ENCODE results near the gene SLC9A1.

Gene SLC9A1

DNA sequence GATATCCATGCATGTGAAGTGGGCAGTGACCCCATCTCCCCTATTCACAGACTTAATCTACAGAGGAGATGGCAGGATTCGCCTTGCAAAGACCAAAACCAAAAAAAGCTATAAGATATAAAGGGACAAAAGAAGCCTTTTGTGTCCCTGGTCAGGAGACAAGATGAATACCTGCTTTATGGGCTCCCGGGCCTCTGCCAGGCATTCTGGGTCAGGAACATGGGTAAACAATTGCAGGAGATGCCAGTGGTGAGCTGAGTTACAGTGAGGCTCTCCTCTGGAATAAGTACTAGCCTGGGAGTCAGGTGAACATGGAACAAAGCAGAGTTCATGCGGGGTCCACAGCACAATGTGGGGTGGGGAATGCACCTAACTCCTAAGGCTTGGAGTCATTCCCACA is 4.7 kb downstream of the SLC9A1 start:
- DNase-seq = no peak

DNA sequence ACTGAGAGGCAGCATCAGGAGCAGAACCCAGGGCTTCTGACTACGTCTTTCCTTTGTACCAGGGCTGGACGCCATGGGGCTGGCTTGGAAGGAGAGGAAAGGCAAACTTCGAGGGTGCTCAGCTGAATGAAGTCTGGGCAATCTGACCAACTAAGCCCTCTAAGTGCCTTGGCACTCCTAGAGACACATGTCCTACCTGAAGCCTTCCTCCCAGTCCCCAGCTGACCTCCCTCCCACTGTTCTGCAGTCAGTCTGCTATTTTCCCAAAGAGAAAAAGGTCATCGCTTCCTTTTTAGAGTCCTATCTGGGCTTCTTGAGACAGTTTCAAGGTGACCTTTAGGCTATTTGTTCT is 5.2 kb downstream of the SLC9A1 start:
- no peak for DNase-seq

DNA sequence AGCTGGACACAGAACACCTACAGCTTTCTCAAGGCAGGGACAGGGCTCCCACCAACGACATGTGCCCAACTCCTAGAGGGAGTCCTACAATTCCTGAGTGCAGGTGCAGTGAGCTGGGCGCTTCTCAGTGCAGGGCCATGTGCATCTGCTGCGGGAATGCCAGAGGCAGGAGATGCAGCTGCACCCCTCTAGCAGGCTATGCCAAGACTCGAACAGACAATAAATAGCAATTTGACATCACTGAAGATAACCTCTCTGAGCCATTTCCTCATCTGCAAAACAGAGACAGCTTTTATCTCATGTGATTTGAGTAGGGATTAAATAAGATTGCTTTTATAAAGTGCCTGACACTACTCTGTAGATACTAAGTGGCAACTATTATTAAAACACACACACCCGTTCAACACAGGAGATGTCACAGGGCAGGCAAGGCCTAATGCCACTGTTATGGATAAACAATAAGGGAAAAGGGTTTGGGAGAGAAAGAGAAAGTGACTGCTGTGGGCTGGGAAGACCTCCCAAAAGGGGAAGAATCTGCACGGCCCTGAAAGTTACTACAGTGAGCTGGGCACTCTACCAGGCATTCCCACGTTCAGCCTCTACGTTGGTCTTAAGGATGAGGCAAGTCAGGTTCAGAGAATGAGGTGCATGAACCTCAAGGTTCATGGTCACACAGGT is 5.7 kb downstream of the SLC9A1 start:
- no peak for DNase-seq

DNA sequence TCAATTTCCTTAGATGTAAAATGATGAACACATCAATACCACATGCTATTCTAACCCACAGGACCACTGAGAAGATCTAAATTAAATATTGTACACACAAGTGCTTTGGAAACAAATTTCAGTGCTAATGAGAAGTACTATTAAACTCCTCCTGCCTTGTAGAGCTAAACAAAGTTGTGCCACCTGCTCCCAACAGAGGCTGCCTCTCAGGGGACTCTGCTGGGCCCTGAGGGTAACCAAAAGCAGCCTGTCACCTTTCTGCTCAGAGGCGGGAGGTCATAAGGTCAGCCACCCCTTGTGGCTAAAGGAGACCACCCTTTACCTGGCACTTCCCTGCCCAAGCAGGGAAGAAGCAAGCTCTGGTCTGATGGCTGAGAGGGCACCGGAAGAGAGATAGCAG is 6.3 kb downstream of the SLC9A1 start:
- no peak for DNase-seq

DNA sequence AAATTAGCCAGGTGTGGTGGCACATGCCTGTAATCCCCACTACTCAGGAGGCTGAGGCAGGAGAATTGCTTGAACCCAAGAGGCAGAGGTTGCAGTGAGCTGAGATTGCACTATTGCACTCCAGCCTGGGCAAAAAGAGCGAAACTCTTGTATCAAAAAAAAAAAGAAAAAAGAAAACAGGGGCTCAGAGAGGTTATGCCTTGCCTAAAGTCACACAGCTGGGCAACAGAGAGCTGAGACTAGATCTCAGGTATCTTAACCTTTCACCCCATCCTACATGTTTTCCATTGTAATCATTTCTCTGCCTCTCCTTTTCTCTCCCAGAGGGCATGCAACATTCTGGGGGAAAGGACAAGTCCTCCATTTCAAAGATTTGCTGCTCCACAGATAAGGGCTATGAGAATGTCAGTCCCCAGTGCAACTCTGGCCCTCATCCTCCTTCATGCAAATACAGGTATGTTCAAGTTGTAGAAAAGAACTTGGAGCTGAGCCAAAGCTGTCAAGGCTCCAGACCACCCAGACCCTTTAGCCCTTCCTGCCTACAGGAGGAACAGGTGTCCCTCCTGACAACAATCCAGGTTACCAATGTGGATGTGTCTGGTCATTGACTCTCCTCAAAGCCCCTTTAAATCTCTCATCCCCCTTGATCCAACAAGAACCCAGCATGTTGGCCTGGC is 6.9 kb downstream of the SLC9A1 start:
- DNase-seq = no peak

DNA sequence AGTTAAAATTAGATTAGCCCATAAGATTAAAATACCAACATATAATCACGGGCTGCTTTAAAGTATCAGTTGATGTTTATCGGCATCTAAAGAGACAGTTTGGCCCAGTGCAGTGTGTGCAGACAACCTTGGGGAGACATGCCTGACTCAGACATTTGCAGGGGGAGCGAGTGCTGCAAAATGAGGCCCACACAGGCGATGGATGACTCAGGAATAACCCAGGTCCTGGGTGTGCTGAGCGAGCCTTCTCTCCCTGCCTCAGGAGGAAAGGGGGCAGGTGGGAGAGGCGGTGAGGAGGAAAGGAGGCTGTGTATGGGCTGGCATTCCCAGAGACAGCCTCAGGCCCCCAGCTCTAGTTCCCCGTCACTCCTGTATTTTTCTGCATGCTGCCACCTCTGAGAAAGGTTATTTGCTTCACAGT is 9.0 kb downstream of the SLC9A1 start:
- peak in 1 of 14 donors; percentile 24 for DNase-seq

DNA sequence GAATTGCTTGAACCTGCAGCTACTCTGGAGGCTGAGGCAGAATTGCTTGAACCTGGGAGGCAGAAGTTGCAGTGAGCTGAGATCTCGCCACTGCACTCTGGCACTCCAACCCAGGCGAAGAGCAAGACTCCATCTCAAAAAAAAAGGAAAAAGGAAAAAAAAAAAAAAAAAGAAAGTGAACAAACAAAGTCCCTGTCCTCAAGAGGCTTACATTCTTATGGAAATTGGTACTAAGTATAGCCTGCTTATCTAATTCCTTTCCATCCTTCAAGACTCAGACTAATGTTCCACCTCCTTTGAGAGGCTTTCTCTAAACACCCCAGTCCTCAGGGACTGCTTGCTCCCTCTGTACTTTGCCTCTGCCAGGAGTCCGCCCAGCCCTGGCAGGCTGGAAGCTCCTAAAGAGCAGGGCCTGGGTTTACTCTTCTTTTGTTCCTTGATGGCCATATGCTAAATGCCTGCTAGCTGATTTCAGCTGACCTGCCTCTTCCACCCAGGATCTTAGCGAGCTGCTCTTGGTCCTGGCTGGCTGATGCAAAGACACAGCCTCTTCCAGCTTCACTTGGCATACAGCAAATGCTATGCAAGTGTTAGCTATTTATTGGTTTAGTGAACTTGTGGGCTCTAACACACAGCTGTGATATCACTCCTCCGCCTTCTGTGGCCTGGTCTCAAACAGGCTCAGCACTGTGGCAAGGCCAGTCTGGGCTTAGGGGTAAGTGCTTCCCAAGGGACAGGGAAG is 9.8 kb downstream of the SLC9A1 start:
- DNase-seq = peak in 1 of 14 donors; percentile 23

DNA sequence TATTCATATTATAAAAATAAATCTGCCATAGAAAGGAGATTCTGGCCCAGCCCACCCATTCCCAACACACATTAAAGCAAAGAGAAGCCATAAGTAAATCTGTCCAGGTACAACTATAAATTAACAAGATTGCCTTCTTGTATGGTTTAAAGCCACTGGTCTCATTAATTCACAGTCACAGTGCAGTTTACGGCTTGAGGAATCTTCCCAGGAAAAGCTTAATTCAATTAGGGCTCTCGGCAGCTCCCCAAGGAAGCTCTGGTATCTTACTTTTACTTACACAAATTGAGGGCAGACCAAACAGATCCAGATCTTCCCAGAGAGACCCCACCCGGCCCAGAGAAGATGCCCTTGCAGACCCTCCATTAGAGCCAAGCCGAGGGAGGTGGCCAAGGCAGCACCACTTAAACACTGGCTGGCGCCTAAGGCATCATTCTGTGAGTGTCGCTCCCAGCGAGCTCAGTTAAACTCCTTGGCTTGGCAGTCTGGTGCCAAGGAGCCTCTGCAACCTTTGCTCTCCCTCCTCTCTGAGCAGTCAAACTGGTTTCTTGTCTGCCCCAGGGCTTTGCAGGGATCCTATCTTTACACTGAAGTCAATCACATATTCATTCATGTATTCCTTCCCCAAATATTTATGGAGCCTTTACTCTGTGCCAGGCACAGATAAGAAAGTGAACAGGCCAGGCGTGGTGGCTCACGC is 10.7 kb downstream of the SLC9A1 start:
- DNase-seq = no peak

DNA sequence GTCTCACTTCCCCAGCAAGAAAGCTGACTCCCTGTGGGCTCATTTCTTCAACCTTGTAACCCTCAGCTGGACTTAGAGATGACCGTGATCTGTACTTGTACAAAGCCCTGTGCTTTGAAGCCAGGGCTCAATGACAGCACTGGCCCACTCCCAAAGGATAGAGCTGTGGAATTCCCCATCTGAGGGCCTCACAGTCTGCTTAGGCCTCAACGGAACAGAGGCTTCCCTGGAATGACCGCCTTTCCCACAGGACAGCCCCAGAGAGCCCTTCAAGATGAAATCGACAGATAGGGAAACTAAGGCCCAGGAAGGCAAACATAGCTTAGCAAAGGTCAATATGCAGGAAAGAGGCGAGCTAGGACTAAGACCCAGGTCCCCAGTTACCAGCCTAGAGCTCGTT is 11.5 kb downstream of the SLC9A1 start:
- no peak for DNase-seq

DNA sequence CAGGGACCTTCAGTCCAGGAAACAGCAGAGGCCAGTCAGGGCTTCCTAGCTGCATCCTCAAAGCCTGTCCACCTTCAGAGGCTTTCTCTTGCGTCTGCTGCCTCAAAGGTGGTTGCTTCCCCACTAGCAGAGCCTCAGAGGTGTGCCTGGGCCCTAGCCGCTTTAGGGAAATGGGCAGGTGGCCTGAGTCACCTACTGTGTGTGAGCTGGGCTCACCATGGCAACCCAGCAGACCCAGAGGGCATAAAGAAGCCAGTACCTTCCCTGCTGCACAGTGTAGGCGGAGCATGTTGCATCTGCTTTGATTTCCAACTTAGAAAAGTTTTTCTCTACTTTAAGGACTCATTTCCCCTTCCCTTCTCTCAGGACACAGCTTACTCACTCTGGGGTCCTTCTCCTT is 12.5 kb downstream of the SLC9A1 start:
- no peak for DNase-seq

DNA sequence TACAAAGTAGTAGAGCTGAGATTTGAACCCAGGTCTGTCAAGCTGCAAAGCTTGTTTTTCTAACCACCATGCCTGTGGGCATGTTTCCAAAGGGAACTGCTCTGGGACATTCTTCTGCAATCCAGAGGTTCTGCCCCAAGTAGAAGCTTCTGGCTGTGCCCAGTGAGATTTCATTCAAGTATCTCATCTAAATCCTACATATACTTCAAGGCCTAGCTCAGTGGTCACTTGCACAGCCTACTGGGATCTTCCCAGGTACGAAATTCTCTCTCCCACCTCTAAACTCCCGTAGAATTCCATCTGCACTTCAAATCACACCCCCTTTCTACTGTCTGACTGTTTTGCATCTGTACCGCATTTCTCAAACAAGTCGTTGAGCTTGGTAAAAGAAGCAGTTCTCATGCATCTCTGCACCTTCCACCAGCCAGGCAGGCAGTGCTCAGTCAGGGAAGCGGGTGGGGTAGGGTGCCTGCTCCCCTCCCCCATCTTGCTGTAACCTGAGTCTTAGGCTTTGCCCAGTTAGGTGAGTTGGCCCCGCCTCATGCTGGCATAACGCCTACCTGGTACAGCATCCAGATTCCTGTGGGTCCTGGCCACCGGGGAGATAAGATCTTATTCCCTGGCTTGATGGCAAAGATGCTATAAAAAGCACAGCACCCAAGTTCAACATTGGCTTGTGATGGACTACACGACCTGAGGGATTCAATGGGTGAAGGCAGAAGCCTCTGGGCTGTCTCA is 13.5 kb downstream of the SLC9A1 start:
- no peak for DNase-seq

DNA sequence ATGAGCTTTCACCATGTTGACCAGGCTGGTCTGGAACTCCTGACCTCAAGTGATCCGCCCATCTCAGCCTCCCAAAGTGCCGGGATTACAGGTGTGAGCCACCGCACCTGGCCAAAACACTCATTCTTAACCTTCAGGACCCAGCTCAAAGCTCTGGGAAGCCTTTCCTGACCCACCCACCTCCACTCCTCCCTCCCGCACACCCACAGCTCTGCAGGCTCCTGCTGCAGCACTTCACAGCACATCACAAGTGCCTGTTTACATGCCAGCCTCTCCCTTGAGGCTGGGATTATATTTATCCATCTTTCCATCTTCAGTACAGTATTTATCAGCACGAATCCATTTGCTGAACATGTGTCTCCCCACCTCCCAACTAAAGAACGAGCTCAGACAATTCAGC is 14.9 kb downstream of the SLC9A1 start:
- DNase-seq = no peak

DNA sequence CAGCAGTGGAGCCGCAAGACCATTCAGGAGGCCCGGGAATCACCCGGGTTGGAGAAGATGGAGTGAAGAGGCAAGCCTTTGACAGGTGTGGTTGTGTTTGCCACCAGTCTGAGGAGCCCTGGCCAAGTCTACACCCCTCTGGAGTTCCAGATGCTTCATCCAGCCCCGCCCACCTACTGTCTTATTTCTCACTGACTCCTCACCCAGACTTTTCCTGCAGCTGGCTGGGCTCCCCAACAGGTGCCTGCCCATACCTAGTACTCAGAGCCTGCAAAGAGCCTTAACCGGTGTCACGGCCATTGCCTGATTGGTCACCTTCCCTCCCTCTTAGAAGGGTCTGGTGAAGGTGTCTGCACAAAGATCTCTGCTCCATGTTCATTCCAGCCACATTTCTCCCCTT is 16.0 kb downstream of the SLC9A1 start:
- DNase-seq = no peak

DNA sequence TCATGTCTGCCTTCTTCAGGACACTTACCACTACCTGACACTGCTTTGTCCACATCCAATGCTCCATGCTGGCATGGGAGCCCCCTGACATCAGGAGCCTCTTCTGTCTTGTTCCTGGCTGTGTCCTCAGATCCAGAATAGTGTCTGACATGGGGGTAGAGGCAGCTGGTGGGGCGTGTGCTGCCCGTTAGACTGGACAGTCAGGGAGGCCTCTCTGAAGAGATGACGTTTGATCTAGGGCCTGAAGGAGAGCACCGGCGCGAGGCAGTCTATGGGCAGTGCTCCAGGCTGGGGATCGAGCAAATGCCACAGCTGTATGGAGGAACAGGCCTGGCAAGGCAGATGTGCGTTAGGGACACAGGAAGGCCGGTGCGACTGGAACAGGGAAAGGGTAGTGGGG is 16.6 kb downstream of the SLC9A1 start:
- DNase-seq = no peak

DNA sequence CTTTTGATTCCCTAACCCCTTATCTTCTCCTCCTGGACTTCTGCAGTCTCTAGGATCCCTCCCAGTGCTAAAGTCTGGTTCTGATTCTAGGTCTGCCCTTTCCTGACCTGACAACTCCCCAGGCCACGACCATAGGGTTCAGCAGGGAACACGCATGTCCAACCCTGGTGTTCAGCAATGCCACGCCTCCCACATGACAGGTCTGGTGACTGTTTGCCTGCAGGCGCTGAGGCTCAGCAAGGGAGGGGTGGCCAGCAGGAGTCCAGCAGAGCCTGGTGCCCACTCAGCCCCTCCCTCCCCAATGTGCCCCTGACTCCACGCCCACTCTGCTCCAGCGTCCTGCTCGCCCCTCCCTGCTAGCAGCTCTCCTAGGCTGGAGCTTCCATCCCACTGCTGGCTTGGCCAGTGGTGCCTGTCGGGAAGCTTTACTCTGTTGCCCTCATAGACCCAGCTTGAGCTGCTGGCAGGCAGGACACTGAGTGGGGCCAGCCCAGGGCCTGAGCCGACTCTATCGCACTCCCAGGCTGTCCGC is 17.3 kb downstream of the SLC9A1 start:
- no peak for DNase-seq

DNA sequence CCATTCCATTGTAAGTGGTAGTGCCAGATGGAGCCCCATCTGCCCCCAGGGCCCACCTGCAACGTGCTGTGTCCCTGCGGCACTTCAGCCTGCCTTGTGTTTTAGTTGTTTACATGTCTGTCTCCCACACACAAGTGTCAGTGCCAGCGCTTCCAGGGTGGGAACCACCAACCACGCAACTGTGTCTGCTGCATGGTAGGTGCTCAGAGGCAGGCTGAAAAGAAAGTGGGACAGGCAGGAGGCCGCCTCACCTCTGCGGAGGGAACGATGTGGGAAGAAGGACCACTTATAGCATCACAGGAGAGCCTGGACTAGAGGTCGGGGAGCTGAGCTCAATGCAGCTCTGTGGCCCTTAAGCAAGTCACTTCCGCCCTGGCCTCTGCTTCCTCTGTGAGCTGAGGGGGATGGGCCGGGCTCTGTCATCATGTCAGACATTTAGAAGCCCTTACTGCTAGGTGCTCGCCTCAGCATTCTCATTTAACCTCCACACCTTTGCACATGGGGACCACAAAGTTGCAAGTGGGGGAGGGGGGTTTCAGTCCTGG is 17.9 kb downstream of the SLC9A1 start:
- peak in 4 of 14 donors; percentile 8 to 65 (median 24) for DNase-seq

DNA sequence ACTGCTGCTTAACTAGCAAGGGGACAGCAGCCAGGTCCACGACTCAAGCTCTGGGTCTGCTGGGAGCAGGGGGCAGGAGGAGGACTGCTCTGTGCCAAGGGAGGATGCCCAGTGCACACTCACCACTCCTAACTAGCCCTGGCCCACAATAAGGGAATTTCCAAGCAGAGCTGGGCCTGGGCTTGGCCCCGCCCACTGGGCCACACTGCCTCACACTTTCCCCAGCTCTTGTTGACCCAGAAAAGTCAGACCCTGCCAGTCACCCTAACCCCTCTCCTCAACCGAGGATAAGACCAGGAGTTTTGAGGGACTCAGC is 18.7 kb downstream of the SLC9A1 start:
- peak in 2 of 14 donors; percentile 32 to 39 for DNase-seq

DNA sequence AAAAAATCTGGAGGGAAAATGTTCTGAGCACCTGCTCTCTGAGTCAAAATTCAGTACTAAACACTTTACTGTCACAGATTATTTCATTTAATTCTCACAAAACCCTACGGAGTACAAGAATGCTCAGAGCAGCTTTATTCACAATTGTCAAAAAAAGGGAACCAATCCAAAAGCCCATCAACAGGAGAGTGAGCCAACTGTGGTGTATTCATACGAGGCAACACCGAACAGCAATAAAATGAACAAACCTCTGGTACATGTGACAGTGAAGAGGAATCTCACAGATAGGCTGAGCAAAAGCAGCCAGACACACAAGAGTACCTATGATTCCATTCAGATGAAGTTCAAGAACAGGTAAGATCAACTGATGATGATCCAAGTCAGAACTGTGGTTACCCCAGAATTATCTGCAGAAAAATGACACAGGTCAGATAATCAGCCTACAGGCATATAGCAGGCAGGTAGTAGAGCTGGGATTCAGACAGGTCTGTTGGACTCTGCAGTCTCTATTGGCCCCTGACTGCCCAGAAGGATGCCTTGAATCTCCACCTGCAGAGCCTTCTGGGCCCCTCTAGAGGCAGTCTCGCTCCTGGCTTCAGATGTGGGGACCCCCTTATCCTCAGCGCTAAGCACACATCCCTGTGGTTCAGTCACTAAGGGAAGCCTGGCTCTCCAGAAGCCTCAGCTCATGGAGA is 19.2 kb downstream of the SLC9A1 start:
- DNase-seq = peak in 1 of 14 donors; percentile 39

DNA sequence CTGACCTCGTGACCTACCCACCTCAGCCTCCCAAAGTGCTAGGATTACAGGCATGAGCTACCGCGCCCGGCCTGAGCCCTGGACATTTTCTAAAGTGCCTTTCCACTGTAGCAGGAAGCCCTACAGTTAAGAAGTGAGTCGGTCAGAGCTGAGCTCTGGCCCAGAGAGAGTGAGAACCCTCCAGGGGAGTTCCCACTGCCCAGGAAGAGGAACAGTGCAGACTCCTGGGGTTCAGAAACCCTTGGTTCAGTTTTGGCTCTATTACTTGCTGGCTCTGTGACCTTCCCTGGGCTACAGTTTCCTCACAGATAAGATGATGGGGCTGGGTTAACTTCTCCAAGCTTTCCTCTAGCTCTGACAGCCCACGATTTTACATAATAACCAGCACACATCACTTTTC is 20.9 kb downstream of the SLC9A1 start:
- DNase-seq = no peak

DNA sequence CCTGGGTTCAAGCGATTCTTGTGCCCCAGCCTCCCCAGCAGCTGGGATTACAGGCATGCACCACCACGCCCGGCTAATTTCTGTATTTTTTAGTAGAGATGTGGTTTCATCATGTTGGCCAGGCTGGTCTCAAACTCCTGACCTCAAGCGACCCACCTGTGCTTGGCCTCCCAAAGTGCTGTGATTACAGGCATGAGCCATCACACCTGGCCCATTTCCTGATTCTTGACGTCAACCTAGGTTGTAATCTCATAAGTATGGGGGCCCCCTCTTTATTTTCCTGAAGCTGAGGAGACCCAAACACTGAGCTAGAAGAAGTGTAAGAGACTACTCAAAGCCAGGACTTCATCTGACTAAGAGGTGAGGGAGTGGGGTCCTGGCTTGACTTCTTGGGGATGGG is 21.8 kb downstream of the SLC9A1 start:
- DNase-seq = no peak

DNA sequence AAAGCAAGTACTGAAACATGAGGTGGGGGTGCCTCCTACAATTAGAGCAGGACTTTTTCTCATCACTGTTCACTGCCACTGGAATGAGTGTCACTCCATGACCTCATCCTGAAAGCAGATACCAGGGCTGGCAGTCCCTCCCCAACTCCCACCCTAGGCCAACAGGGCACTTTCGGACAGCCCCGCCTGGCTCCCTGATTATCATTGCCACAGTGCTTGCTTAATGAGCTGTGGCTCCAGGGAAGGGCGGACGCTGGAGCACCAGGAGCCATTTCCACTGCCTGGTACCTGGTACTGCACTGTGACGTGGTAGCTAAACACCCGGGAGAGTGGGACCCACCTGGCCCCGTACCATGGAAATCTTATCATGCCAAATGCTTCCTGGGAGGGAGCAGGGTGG is 22.3 kb downstream of the SLC9A1 start:
- no peak for DNase-seq

Data from C1 segment of cervical spinal cord (tissue), 14 donors.